BE2C (cell line): ENCODE results near the gene DGKI.
A peak's percentile ranks its signal among the peaks of the same experiment; 100 is the strongest.

Experiments used
- DNase-seq: peaks from one replicate; pipeline ENCODE4 v3.0.0-alpha.2; 2020
- H3K27me3 ChIP-seq: fragments of 250-450 bp; sonication (Bioruptor Pico); 2 replicates; pipeline ENCODE4 v1.5.1; 2020; ENCODE audit warnings: mild to moderate bottlenecking
- H3K36me3 ChIP-seq: fragments of 250-450 bp; sonication (Bioruptor Pico); 2 replicates; pipeline ENCODE4 v1.5.1; 2020; ENCODE audit warnings: mild to moderate bottlenecking
- H3K4me1 ChIP-seq: fragments of 250-450 bp; sonication (Bioruptor Pico); 2 replicates; pipeline ENCODE4 v1.5.1; 2020
- H3K4me3 ChIP-seq: 2 replicates; pipeline ENCODE4 v1.5.1; 2011; ENCODE audit warnings: low read depth, low read length
- H3K9me3 ChIP-seq: fragments of 250-450 bp; sonication (Bioruptor Pico); 2 replicates; pipeline ENCODE4 v1.5.1; 2020
- CTCF ChIP-seq: IDR thresholded peaks from 2 replicates; pipeline ENCODE4 v1.5.1; 2012; ENCODE audit warnings: mild to moderate bottlenecking, low read depth, low read length

Gene DGKI

DNA sequence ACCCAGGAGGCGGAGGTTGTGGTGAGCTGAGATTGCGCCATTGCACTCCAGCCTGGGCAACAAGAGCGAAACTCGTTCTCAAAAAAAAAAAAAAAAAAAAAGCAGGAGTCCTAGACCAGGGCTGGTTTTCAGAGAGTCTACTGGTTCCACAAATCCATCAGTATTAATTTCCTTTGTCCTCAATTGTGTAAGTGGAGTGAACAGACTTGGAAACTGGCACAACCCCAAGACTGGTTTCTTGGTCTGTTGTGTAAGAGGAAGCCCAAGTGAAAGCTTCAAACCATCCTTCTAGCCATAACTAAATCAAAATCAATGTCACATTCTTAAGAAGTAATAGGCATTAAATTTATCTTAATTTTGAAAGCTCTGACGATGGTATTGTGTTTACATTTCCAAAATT lies 213.6 kb downstream of the DGKI start:
- TF ChIP-seq CTCF, result no peak
- Histone ChIP-seq H3K4me1 (peaks cover 6% of the 10 kb centered on the region), H3K9me3 (no peaks in the 10 kb centered on the region), H3K36me3 (no peaks in the 10 kb centered on the region), H3K27me3 (no peaks in the 10 kb centered on the region), H3K4me3 (no peak overlapping the region)
- DNase-seq, result no peak

GRCh38 chr7:137628216-137628615 lies 218.6 kb downstream of the DGKI start:
- TF ChIP-seq CTCF, result no peak
- Histone ChIP-seq H3K4me1 (peaks cover 9% of the 10 kb centered on the region), H3K4me3 (no peak overlapping the region), H3K27me3 (no peaks in the 10 kb centered on the region), H3K9me3 (no peaks in the 10 kb centered on the region), H3K36me3 (no peaks in the 10 kb centered on the region)
- DNase-seq, result peak; percentile 81

- Histone ChIP-seq H3K4me1 (peaks cover 9% of the 10 kb centered on the region), H3K36me3 (no peaks in the 10 kb centered on the region), H3K4me3 (no peak overlapping the region), H3K27me3 (no peaks in the 10 kb centered on the region), H3K9me3 (no peaks in the 10 kb centered on the region)
- DNase-seq, result peak; percentile 63
- TF ChIP-seq CTCF, result peak; percentile 82
Observed at GRCh38 chr7:137626469-137627067, 220.2 kb downstream of the DGKI start.

GRCh38 chr7:137625197-137625596 lies 221.6 kb downstream of the DGKI start:
- H3K9me3 ChIP-seq, result no peaks in the 10 kb centered on the region
- DNase-seq, result peak; percentile 16
- no peaks in the 10 kb centered on the region for H3K36me3 ChIP-seq
- peaks cover 9% of the 10 kb centered on the region for H3K4me1 ChIP-seq
- H3K4me3 ChIP-seq, result no peak overlapping the region
- TF ChIP-seq CTCF, result peak; percentile 13; the same call in 1 of the 2 replicates
- H3K27me3 ChIP-seq, result no peaks in the 10 kb centered on the region

GRCh38 chr7:137619181-137619580 lies 227.6 kb downstream of the DGKI start:
- no peaks in the 10 kb centered on the region for H3K27me3 ChIP-seq
- H3K4me1 ChIP-seq, result 0 out of 2 replicates have a peak, but pooled peaks cover 3% of the 10 kb centered on the region
- TF ChIP-seq CTCF, result no peak
- H3K9me3 ChIP-seq, result no peaks in the 10 kb centered on the region
- no peak for DNase-seq
- no peak overlapping the region for H3K4me3 ChIP-seq
- no peaks in the 10 kb centered on the region for H3K36me3 ChIP-seq

DNA sequence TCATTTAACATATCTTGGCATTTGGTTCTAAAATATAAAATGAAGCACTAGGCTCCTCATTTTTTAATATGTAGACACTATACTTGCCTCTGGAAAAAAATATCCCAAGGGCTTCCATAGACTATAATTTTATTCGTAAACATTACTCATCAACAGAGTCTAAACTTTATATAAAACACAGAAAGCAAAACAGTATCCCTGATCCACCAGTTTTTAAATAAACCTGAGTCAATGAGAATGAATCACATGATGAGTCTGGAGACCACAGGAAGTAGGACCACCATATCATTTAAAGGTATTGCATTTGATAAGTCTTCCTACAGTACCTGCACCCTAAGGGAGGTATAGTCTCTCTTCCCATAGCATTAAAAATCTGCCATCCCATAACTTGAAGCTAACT lies 228.0 kb downstream of the DGKI start:
- no peaks in the 10 kb centered on the region for H3K9me3 ChIP-seq
- no peaks in the 10 kb centered on the region for H3K4me1 ChIP-seq
- no peak for TF ChIP-seq CTCF
- no peak for DNase-seq
- H3K36me3 ChIP-seq, result no peaks in the 10 kb centered on the region
- H3K4me3 ChIP-seq, result no peak overlapping the region
- H3K27me3 ChIP-seq, result no peaks in the 10 kb centered on the region
